HEK293T (cell line): ENCODE data around the gene RPLP2.

ENCODE experiments used
- CTCF ChIA-PET: fragments of 350-600 bp; formaldehyde crosslinking; extraction: SDS; loops from one replicate; lab custom pipeline; 2021; ENCODE audit warnings: antibody characterized with exemption, inconsistent platforms; lab: Yijun Ruan, JAX
- POLR2A ChIA-PET: fragments of 350-600 bp; formaldehyde crosslinking; extraction: SDS; loops from one replicate; lab custom pipeline; 2020; ENCODE audit warnings: antibody characterized with exemption, inconsistent platforms; lab: Yijun Ruan, JAX
- DNase-seq: peaks from one replicate; pipeline ENCODE4 v3.0.0; 2012; ENCODE audit warnings: mixed read lengths; ENCODE audit errors: extremely low spot score
- ARNT ChIP-seq: fragments of 450-650 bp; IDR thresholded peaks from 2 replicates; pipeline ENCODE4 v1.6.1; 2017; ENCODE audit warnings: mild to moderate bottlenecking
- BHLHE40 ChIP-seq: fragments of 450-650 bp; IDR thresholded peaks from 2 replicates; pipeline ENCODE4 v1.6.1; 2016; ENCODE audit warnings: mild to moderate bottlenecking, moderate library complexity, borderline replicate concordance
- CTBP1 ChIP-seq: fragments of 450-650 bp; IDR thresholded peaks from 2 replicates; pipeline ENCODE4 v1.6.1; 2016; ENCODE audit warnings: borderline replicate concordance
- ELF4 ChIP-seq: fragments of 450-650 bp; IDR thresholded peaks from 2 replicates; pipeline ENCODE4 v1.6.1; 2017; ENCODE audit warnings: antibody characterized with exemption
- FOXA1 ChIP-seq: fragments of 450-650 bp; IDR thresholded peaks from 2 replicates; pipeline ENCODE4 v1.6.1; 2016; ENCODE audit warnings: mild to moderate bottlenecking
- FOXK2 ChIP-seq: fragments of 450-650 bp; IDR thresholded peaks from 2 replicates; pipeline ENCODE4 v1.6.1; 2016; ENCODE audit warnings: mild to moderate bottlenecking
- FOXM1 ChIP-seq: fragments of 450-650 bp; IDR thresholded peaks from 2 replicates; pipeline ENCODE4 v1.6.1; 2017; ENCODE audit warnings: mild to moderate bottlenecking, borderline replicate concordance
- HDGF ChIP-seq: fragments of 450-650 bp; IDR thresholded peaks from 2 replicates; pipeline ENCODE4 v1.6.1; 2017; ENCODE audit warnings: antibody characterized with exemption, borderline replicate concordance
- L3MBTL2 ChIP-seq: fragments of 450-650 bp; conservative IDR thresholded peaks from 2 replicates; pipeline ENCODE4 v1.6.1; 2016; ENCODE audit warnings: mild to moderate bottlenecking
- LEF1 ChIP-seq: fragments of 450-650 bp; IDR thresholded peaks from 2 replicates; pipeline ENCODE4 v1.6.1; 2017; ENCODE audit warnings: mild to moderate bottlenecking, borderline replicate concordance
- NFRKB ChIP-seq: fragments of 450-650 bp; IDR thresholded peaks from 2 replicates; pipeline ENCODE4 v1.6.1; 2016; ENCODE audit warnings: mild to moderate bottlenecking, moderate library complexity
- PKNOX1 ChIP-seq: fragments of 450-650 bp; IDR thresholded peaks from 2 replicates; pipeline ENCODE4 v1.6.1; 2016
- SP1 ChIP-seq: fragments of 450-650 bp; IDR thresholded peaks from 2 replicates; pipeline ENCODE4 v1.6.1; 2017
- SUZ12 ChIP-seq: fragments of 450-650 bp; IDR thresholded peaks from 2 replicates; pipeline ENCODE4 v1.6.1; 2016; ENCODE audit warnings: mild to moderate bottlenecking
- TARDBP ChIP-seq: fragments of 450-650 bp; IDR thresholded peaks from 2 replicates; pipeline ENCODE4 v1.6.1; 2016
- ZNF384 ChIP-seq: fragments of 450-650 bp; IDR thresholded peaks from 2 replicates; pipeline ENCODE4 v1.6.1; 2016

The RPLP2 gene

DNA sequence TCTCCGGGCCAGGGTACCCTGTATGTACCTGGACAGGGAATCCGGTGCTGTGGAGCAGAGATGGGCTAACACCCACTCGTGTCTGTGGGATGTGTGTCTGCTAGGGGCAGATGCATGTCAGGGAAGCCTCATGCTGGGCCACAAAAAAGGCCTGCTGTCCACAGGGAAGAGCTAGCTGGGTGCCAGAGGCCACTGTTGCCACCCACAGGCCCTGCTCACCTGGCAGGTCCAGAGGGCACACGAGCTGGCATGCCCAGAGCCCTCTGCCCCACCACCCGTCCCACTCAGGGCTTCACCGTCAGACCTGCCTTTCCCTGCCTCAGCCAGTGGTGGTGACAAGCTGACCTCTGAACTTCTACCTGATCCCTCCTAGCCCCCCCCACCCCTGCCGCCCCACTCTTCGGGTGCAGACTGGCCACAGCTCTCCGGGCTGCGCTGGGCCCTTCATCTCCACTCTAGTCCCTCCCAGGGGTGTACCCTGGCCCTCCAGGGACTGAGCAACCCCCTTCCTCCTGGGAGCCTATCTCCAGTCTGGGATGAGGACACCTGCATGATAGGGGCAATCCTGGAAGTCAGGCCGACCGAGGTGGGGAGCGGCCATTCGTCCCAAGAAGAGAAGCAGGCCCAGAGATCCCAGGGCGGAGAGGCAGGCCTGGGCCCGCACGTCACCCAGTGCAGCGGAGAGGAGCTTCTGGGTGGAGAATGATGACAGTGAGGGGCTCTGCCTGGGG lies 13.0 kb upstream of the RPLP2 start:
- TF ChIP-seq NFRKB (no peak), ELF4 (no peak), PKNOX1 (no peak), BHLHE40 (no peak), LEF1 (no peak), FOXK2 (no peak), ZNF384 (no peak), L3MBTL2 (no peak), FOXA1 (no peak), SP1 (no peak), FOXM1 (no peak), SUZ12 (no peak), CTBP1 (no peak), HDGF (no peak), ARNT (no peak), TARDBP (no peak)
- POLR2A ChIA-PET = interaction anchor here (1.7 to 2.4 kb wide), 6 partner anchors 8 to 22 kb away, joined by 5 to 20 read pairs (median 11); partner anchors contain the start of genes GATD1, PIDD1, PNPLA2 and RPLP2
- CTCF ChIA-PET = interaction anchor here (0.6 kb wide), 1 partner anchor 40 kb away, joined by 3 read pairs; no protein-coding TSS in a partner anchor
- peak; percentile 30 for DNase-seq

DNA sequence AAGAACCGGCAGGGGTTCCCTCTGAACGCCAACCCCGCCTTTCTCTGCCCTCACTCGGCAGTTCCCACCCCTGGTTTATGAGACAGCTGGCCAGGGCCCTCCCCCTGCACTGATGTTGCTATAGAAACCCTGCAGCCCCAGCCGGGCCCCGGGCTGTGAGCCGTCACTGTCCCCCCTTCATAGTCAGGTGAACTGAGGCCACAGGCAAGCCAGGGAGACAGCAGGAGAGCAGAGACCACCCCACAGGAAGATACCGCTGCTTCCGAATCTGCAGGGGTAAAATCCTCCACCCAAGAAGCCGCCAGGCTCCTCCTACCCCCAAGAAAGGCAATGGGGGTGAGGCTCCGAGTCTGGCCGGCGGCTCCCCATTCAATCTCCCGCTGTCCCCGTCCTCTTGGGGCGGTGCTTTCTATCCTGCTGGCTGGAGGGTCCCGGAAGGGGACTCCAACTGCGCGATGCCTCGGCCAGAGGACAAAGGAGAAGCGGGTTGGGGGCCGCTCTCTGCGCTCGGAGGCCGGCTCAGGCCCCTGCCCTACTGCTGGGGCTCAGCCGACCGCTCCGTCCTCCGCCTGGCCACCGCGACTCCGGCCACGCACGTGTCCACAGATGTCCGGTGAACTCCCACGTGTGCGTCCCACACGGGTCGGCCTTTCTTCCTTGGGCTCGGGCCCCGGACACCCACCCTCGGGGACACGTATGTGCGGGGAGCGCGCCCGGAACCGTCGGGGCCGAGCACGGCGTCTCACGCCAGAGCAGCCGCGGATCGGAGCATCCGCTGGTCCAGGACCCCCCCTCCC lies 12.3 kb upstream of the RPLP2 start:
- peak; percentile 71 for DNase-seq
- ChIA-PET POLR2A (interaction anchor here (1.7 to 2.4 kb wide), 5 partner anchors 11 to 22 kb away, joined by 5 to 20 read pairs (median 12); partner anchors contain the start of genes GATD1, PNPLA2 and RPLP2), CTCF (no interaction called here)
- TF ChIP-seq L3MBTL2 (no peak), ELF4 (no peak), FOXM1 (no peak), BHLHE40 (no peak), TARDBP (no peak), FOXA1 (no peak), ZNF384 (no peak), FOXK2 (no peak), NFRKB (no peak), SUZ12 (no peak), HDGF (no peak)

DNA sequence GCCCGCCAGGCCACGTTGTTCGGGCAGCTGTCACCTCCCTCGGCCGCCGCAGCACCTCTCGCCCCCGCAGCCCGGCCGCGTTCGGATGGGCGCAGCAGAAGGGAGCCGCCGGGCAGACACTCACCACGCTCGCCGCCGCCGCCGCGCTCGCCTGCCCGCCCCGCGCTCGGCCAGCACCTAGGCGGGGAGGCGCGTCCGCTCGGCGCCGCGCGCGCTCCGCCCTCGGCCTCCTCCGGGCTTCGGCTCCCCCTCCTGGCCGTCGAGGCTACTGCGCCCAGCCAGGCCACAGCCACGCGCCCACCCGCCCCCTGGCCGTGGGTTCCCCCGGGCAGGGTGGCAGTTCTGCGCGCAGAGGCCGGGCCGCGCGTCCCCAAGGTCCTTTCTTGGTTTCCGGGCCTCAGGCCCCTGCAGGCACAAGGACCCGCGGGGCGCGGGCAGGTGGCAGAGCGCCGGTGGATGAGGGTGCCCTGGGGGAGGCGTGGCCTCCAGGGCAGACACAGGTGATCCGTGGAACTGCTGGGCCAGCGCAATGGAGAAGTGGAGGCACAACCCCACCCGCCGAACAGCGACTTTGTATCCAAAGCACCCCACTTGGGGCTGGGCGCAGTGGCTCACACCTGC lies 11.6 kb upstream of the RPLP2 start, which contains the start of gene SLC25A22:
SLC25A22 (minus strand) TSS at position 189 of the 621 bp plus-strand sequence. CDS start 3,275 bp downstream, outside the sequence.
- ChIA-PET POLR2A (interaction anchor here (2.3 kb wide), 1 partner anchor 21 kb away, joined by 15 read pairs; the partner anchor contains the start of gene PNPLA2), CTCF (no interaction called here)
- DNase-seq = peak; percentile 91

GRCh38 chr11:799641-800316 lies 10.0 kb upstream of the RPLP2 start:
- POLR2A ChIA-PET = no interaction called here
- CTCF ChIA-PET = no interaction called here
- TF ChIP-seq TARDBP = no peak
- TF ChIP-seq L3MBTL2 = no peak
- no peak for TF ChIP-seq CTBP1
- TF ChIP-seq SP1 = no peak
- TF ChIP-seq FOXK2 = no peak
- TF ChIP-seq ELF4 = no peak
- TF ChIP-seq FOXM1 = no peak
- no peak for TF ChIP-seq ARNT
- TF ChIP-seq LEF1 = no peak
- no peak for TF ChIP-seq PKNOX1
- TF ChIP-seq HDGF = no peak
- no peak for TF ChIP-seq ZNF384
- no peak for DNase-seq

More for the DNA sequence above, 11.6 kb upstream of the RPLP2 start, which contains the start of gene SLC25A22:
- TF ChIP-seq ZNF384 = no peak
- TF ChIP-seq ELF4 = no peak
- no peak for TF ChIP-seq HDGF
- TF ChIP-seq BHLHE40 = no peak
- no peak for TF ChIP-seq PKNOX1
- TF ChIP-seq FOXK2 = no peak
- TF ChIP-seq ARNT = 0 out of 2 replicates have a peak, but pooled peaks have one; percentile 13
- no peak for TF ChIP-seq L3MBTL2
- TF ChIP-seq NFRKB = no peak

DNA sequence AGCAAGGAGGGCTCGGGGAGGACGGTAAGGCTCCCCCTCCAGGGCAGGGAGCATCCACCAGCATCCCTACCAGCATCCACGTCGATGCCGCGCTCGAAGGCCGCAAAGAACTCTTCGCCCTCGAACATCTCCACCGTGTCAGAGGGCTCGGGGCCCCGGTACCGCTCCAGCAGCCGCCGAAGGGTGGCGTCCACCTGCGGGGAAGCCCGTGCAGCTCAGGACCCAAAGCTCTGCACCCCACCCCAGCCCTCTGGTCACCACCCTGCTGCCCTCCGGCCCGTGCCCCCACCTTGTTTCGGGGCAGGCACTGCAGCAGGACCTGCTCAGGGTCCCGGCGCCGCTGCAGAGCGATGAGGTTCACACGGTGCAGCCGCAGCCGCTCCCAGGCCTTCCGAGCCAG lies 9.3 kb upstream of the RPLP2 start:
- ChIA-PET CTCF (no interaction called here), POLR2A (no interaction called here)
- DNase-seq = no peak
- TF ChIP-seq SUZ12 = no peak
- no peak for TF ChIP-seq SP1
- no peak for TF ChIP-seq ZNF384
- no peak for TF ChIP-seq ELF4
- TF ChIP-seq ARNT = no peak
- no peak for TF ChIP-seq L3MBTL2
- no peak for TF ChIP-seq NFRKB
- no peak for TF ChIP-seq CTBP1
- TF ChIP-seq TARDBP = no peak
- TF ChIP-seq BHLHE40 = no peak
- no peak for TF ChIP-seq FOXA1
- no peak for TF ChIP-seq FOXK2
- TF ChIP-seq HDGF = no peak
- no peak for TF ChIP-seq PKNOX1
- TF ChIP-seq LEF1 = no peak
- no peak for TF ChIP-seq FOXM1
